ENCODE measurements around the gene CYP3A7. TPM values are rescaled to one million over a fixed set of nuclear protein-coding genes. Genes with fewer than 3 reads are reported as not detected.
"Not testable (repeated sequence)": the region's sequence is repeated elsewhere in the genome, so short reads cannot be mapped to it uniquely, and the experiment has no call there.

Gene CYP3A7
- total RNA-seq, 2 donors from 2014 or later = not detected

DNA sequence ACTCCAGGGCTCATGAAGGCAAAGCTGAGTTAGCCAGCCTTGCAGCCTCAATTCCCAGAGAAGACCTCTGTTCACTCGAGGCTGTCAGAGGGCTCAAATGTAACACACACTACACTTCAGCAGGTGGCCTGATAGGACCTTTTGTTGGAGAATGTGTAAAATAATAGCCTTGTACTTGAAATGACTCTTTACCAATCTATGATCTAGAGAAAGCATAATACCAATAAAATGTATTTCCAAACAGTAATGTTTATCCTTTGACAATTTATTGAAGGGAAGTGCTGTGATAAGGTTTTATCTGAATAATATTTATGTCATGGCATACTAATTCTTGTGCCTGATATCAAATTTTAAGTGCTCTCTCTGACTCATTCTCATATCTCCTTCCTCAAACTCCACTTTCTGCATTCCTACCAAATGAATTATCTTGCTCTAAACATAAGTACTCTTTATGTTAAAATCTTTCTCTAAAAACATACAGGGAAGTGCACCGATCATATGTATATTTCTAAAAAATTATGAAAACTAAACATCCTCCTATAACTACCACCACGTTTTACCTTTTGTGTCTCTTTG, 20.9 kb downstream of the CYP3A7 start:
- intact Hi-C loops (cut with DNase I) = no loop called here
- no peak for DNase-seq (ENCODE audit: low spot score)

DNA sequence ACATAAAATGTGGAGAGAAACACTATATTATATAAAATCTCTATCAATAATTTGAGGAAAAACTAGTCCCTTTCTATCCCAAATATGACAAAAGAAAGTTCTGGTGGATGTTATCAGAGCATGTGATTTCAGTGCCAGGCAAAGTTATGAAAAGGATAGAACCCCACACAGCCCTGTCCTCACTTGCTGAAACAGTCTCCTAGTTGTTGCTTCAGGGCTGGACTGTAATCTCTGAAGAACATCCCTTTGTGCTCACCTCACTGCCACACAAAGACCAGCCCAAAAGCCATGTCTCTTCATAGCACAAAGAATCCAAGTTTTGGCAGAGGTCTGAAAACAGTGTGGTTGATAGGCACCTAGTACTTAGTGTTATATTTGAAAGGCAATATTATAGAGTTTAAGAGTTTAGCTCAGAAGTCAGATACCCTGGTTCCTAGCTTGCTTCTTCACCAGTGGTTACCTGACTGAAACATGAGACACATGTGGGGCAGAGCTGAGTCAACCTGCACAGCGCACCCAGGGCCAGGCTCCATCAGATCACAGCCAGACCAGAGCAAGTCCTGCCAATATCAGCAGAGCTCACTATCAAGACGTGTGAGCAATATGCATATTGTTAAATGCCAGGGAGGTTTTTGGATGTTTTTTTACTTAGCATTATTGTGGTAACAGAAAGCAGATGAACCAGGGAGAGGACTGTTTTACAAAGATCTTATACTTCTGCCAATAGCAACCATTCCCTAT, 25.0 kb downstream of the CYP3A7 start:
- intact Hi-C loops (cut with DNase I) = no loop called here
- DNase-seq (ENCODE audit: low spot score) = no peak

DNA sequence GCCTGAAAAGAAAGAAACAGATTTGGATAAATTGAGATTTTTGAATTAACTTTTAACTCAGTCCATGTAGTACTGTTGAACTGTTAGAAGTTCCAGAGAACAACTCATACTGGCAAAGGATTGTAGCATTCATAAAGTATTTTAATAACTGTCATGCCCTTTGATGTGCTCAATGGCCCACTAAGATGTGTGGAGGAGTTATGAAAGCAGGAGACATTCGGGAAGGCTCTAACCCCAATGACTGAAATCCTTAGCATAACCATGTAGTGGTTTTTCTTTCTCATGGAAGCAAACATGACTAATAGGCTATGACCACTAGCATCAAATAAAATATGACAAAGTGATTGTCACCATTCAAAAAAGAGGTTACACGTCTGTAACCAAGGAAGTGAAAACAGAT, 25.7 kb downstream of the CYP3A7 start:
- no peak for DNase-seq (ENCODE audit: low spot score)
- intact Hi-C loops (cut with DNase I) = no loop called here

DNA sequence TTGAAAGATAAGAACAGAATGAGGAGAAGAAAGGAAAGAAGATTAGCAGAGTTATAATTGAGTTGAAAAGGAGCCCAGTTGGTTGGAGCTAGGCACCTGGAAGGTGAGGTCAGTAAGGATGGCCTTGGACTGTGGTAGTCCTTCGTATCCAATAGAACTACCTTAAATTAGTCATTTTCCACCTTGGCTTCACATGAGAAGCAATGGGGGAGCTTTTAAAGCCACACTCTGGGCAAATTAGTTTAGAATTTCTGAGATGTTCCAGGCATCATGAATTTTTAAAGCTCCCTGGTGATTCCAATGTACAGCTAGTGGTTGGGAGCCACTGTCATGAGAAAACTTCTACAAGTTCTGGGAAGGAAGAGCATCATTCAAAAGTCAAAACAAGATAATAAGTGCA, 27.9 kb downstream of the CYP3A7 start:
- intact Hi-C loops (cut with DNase I) = no loop called here
- DNase-seq (ENCODE audit: low spot score) = no peak

DNA sequence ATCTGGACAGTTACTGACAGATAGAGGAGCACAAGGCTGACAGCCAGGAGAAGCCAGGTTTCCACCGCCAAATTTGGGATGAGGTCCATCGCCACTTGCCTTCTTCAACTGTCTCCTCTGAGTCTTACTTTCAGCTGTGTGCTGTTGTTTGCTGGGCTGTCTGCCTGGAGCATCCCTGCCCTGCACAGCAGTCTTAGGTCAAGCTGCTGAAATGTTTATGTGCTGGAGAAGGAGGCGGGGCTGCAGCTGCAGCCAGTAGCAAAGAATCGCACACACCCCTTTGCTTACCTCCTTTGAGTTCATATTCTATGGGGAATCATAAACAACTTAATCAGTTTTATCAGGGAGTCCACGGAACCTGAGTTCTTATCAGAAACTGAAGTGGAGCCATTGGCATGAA, 35.0 kb downstream of the CYP3A7 start:
- intact Hi-C loops (cut with DNase I) = no loop called here
- DNase-seq (ENCODE audit: low spot score) = no peak

DNA sequence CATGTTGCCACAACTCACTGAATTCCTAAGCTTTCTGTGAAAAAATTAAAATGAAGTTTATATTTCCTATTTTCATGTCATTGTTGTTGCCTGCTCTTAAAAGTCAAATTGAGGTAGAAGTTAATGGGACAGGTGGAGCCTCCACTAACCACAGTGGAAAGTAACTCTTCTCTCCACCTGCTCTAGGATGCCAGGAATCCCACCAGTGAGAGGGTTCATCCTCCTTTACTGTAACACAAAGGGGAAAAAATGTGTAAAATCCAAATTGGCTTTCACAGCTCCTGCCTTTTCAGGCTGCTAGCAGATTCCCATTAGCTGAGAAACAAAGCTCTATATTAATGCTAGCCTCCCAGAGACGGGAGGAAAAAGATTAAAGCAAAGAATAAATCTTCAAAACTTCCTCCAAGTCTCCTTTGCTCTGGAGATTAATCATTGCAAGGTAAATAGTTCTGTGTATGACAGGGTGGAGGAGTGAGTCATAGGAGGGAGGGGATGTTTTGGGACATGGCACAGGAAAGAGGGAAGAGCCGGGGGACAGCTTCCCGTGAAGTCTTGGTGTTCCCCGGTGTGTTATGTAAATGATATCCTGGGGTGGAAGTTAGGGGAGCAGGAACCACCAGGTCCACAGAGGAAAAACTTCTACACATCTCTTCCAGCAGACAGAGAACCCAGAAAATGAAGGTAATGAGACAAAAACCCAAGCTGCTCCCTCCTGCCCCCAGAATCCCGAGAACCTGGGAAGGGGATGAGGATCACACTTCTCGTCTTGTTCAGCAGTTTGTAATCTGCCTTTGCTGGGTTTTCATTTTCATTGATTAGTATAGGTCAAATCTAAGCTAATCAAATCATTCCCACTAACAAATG, 35.9 kb downstream of the CYP3A7 start:
- intact Hi-C loops (cut with DNase I); DNase-seq (ENCODE audit: low spot score): not testable (repeated sequence)

DNA sequence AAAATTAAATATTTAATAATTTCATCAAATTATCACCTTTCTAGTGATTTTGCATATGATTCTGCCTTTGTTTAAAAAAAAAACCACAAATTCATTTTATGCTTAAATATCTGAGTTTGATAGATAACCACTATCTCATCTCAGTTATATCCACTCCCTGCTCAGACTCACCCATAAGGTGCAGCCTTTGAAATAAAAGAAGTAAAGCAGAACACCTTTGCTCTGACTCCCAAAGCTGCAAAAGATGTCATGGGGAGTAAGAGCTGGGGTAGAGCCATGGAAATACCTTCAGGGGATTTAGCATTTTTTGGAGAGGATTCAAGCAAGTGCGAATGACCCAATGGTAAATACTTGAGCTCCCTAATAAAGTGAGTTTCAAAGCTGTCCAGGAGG, 40.1 kb downstream of the CYP3A7 start:
- DNase-seq (ENCODE audit: low spot score) = no peak
- intact Hi-C loops (cut with DNase I) = no loop called here

DNA sequence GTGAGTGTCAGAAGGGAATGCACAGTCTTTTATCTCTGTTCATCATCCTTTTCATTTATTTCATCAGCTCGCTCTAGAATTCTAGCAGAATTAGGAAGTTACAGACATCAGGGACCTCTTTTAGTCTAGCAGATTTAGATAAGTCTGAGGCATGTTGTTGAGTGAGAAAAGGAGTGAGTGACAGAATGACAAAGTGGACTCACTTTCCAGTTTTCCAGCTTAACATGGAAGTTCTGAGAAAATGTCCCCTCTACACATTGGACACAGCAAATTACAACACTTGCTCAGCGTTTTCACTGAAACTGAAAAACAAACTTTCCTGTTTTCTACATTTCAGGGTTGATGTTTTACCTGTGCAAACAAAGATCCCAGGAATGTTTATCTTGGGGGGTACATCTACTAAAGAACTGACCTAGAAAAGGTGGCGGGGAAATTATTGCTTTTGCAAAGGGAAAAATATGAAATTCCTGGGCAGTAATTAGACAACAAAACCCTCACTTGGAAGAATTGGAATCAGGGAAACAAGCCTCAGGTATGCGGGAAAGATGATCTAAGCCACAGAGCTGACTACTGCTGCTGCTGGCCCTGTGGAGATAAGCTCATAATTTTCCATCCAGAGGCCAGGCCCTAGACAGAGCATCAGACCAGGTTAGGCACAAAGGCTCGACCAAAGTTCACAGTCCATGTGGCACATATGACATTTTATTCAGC, 40.6 kb downstream of the CYP3A7 start:
- DNase-seq (ENCODE audit: low spot score) = no peak
- intact Hi-C loops (cut with DNase I) = no loop called here

DNA sequence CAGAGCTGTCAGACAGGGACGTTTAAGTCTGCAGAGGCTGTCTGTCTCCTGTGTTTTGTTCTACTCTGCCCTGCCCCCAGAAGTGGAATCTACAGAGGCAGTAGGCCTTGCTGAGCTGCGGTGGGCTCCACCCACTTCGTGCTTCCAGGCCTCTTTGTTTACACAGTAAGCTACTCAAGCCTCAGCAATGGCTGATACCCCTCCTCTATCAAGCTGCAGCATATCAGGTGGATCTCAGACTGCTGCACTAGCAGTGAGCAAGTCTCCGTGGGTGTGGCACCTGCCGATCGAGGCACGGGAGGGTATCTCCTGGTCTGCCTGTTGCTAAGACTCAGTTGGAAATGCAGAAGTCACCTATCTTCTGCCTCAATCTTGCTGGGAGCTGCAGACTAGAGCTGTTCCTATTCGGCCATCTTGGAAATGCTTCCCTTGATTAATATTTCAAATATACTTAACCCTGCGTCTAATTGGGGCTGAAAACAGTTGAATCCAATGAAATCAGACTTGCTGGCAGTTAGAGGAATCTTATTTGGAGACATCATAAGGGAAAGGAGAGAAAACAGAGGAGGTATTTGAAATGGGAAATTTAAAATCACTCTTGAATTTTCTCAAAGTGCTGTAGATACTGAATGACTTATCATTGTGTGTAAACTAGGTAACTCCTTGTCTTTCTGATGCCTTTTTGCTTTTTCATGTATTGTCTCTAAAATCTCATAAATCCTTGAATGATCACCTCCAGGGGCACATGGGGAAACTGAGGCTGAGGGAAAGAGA, 41.4 kb downstream of the CYP3A7 start:
- intact Hi-C loops (cut with DNase I) = no loop called here
- DNase-seq (ENCODE audit: low spot score) = no peak

DNA sequence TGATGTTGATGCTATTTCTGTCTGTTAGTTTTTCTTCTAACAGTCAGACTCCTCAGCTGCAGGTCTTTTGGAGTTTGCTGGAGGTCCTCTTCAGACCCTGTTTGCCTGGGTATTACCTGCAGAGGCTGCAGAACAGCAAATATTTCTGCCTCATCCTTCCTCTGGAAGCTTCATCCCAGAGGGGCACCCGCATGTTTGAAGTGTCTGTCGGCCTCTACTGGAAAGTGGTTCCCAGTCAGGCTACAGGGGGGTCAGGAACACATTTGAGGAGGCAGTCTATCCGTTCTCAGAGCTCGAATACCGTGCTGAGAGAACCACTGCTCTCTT, 41.9 kb downstream of the CYP3A7 start:
- intact Hi-C loops (cut with DNase I) = no loop called here
- DNase-seq (ENCODE audit: low spot score) = no peak

DNA sequence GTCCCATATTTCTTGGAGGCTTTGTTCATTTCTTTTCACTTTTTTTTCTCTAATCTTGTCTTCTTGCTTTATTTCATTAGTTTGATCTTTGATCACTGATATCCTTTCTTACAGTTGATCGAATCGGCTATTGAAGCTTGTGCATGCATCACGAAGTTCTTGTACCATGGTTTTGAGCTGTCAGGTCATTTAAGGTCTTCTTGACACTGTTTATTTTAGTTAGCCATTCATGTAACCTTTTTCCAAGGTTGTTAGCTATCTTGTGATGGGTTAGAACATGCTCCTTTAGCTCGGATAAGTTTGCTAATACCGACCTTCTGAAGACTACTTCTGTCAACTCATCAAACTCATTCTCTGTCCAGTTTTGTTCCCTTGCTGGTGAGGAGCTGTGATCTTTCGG, 42.4 kb downstream of the CYP3A7 start:
- intact Hi-C loops (cut with DNase I); DNase-seq (ENCODE audit: low spot score): not testable (repeated sequence)

DNA sequence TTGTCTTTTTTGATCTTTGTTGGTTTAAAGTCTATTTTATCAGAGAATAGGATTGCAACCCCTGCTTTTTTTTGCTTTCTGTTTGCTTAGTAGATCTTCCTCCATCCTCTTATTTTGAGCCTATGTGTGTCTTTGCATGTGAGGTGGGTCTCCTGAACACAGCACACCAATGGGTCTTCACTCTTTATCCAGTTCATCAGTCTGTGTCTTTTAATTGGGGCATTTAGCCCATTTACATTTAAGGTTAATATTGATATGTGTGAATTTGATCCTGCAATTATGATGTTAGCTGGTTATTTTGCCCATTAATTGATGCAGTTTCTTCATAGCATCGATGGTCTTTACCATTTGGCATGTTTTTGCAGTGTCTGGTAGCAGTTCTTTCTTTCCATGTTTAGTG, 43.3 kb downstream of the CYP3A7 start:
- DNase-seq (ENCODE audit: low spot score); intact Hi-C loops (cut with DNase I): not testable (repeated sequence)

DNA sequence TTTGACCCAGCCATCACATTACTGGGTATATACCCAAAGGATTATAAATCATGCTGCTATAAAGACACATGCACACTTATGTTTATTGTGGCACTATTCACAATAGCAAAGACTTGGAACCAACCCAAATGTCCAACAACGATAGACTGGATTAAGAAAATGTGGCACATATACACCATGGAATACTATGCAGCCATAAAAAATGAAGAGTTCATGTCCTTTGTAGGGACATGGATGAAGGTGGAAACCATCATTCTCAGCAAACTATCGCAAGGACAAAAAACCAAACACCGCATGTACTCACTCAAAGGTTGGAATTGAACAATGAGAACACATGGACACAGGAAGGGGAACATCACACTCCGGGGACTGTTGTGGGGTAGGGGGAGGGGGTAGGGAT, 44.1 kb downstream of the CYP3A7 start:
- DNase-seq (ENCODE audit: low spot score); intact Hi-C loops (cut with DNase I): not testable (repeated sequence)

DNA sequence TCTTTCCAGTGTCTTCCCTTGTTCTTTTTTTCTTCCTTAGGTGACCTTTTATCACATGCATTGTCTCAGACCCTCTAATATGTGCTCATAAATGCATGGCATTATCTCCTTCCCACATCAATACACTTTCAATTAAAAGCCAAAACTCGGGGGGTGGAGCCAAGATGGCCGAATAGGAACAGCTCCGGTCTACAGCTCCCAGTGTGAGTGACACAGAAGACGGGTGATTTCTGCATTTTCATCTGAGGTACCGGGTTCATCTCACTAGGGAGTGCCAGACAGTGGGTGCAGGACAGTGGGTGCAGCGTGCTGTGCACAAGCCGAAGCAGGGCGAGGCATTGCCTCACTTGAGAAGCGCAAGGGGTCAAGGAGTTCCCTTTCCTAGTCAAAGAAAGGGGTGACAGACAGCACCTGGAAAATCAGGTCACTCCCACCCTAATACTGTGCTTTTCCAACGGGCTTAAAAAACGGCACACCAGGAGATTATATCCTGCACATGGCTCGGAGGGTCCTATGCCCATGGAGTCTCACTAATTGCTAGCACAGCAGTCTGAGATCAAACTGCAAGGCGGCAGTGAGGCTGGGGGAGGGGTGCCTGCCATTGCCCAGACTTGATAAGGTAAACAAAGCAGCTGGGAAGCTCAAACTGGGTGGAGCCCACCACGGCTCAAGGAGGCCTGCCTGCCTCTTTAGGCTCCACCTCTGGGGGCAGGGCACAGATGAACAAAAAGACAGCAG, 49.0 kb downstream of the CYP3A7 start:
- intact Hi-C loops (cut with DNase I); DNase-seq (ENCODE audit: low spot score): not testable (repeated sequence)

DNA sequence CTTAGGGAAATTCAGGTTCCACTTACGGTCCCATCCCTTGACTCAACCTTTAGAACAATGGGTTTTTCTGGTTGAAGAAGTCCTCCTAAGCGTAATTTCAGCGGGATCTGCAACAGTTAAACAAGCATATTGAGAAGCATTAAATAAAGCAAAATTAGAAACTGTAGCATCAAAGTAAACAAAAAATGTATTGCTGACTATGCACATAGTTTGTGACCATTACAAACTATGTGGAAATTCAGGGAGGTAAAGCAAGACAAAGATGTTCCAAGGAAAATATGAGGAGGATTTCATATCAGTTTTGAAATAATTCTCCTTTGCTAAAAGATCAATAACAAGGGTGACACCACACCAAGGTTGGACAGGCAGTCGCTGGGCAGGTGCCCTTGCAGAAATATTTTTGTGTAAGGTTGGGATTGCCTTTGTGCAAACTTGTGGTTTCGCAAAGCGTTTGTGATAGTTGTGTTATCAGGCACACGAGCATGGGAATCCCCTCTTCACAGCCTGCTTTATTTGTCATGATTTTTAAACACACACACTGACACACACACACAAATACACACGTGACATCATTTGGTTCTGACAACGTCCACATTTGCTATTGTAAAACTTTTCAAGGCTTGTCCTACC, 49.8 kb downstream of the CYP3A7 start:
- DNase-seq (ENCODE audit: low spot score) = no peak
- intact Hi-C loops (cut with DNase I) = no loop called here

DNA sequence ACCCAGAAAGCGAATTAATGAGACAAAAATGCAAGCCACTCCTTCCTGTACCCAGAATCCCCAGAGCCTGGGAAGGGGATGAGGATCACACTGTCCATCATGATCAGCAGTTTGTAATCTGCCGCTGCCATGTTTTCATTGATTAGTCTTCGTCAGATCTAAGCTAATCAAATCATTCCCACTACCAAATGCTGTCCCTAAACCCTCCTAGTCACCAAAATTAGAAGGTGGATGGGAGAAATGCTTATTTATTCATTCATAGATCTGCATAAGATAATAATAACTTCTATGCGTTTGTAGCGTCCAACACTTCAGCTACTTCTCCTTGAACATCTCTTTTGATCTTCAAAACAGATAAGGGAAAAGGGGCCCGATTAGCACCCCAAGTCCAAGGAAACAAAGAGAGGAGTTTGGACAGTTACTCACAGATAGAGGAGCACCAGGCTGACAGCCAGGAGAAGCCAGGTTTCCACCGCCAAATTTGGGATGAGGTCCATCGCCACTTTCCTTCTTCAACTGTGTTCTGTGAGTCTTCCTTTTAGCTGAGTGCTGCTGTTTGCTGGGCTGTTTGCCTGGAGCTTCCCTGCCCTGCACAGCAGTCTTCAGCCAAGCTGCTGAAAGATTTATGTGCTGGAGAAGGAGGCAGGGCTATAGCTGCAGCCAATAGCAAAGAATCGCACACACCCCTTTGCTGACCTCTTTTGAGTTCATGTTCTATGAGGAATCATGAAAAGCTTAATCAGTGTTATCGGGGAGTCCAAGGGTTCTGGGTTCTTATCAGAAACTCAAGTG, 55.4 kb downstream of the CYP3A7 start, which contains the start of gene CYP3A5:
Gene CYP3A5 (minus strand): TSS at position 597 of the 792 bp plus-strand sequence. CDS start 100 bp downstream, at position 497.
- intact Hi-C loops (cut with DNase I) = no loop called here

DNA sequence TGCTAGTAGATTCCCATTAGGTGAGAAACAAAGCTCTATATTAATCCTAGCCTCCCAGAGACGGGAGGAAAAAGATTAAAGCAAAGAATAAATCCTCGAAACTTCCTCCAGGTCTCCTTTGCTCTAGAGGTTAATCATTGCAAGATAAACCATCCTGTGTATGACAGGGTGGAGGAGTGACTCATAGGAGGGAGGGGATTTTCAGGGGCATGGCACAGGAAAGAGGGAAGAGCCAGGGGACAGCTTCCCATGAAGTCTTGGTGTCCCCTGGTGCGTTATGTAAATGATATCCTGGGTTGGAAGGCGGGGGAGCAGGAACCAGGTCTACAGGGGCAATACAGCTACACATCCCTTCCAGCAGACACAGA, 56.0 kb downstream of the CYP3A7 start:
- no peak for DNase-seq (ENCODE audit: low spot score)
- intact Hi-C loops (cut with DNase I) = no loop called here

More for the DNA sequence above, 55.4 kb downstream of the CYP3A7 start, which contains the start of gene CYP3A5:
- DNase-seq (ENCODE audit: low spot score) = no peak

All from posterior vena cava (tissue), 2 donors.